ENCODE results near the gene ZFP1.

The ZFP1 gene

GRCh38 chr16:75148311-75149195 lies at the start of gene ZFP1:
ZFP1 (plus strand) TSS chr16:75148524; CDS start chr16:75152952, 4,428 bp downstream.
- peak; percentile 96 for DNase-seq (ENCODE audit: low spot score)

GRCh38 chr16:75099075-75099667 lies 49.2 kb upstream of the ZFP1 start:
- no peak for DNase-seq (ENCODE audit: low spot score)

GRCh38 chr16:75099738-75100602 lies 48.4 kb upstream of the ZFP1 start:
- no peak for DNase-seq (ENCODE audit: low spot score)

DNA sequence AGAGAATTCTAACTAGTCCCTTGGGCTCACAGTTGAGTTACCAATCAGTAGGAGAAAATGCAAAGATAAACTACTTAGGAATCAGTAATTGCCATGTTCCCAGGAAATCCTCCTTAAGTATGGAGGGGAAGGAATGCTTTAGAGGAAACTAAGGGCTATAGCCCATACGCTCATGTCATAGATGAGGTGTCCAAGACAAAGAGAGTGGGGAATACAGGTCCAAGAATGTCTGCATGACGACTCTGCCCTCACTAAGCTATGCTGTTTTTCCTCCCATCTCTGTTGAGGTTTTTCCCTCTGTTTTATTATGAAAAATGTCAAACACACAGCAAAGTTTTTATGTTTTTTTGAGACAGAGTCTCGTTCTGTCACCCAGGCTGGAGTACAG lies 47.7 kb upstream of the ZFP1 start:
- DNase-seq (ENCODE audit: low spot score) = no peak

DNA sequence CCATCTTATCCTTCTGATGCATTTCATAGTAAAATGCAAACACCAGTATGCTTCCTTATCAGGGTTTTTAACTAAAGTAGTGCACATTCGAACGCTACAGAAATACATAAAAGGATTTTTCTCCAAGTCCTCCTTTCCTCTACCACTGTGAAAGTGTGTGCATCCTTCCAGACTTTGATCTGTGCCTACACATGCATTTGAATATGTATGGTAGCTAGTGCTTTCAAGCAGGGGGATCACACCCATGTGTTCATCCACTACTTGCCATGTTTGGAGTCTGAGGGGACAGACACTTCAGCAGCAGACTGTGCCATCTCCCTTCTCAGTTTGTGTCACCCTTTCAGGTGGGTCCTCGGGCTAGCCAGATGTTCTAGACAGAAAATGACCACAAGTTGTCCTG lies 46.7 kb upstream of the ZFP1 start:
- DNase-seq (ENCODE audit: low spot score) = no peak

GRCh38 chr16:75102595-75102994 lies 45.7 kb upstream of the ZFP1 start:
- no peak for DNase-seq (ENCODE audit: low spot score)

DNA sequence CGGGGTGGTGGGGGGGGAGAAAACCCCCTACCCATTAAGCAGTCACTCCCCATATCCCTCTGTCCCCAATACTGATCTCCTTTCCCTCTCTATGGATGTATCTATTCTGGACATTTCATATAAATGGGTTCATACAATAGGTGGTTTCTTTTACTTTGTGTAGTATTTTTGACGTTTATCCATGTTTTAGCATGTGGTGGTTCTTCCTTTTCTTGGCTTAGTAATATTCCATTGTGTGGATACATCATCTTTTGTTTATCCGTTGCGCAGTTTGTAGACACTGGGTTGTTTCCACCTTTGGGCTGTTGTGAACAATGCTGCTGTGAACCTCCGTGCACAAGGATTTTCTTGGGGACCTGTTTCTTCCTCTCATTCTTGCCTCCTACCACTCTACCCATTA lies 44.3 kb upstream of the ZFP1 start:
- no peak for DNase-seq (ENCODE audit: low spot score)

- no peak for DNase-seq (ENCODE audit: low spot score)
Measured at GRCh38 chr16:75104836-75105235, 43.5 kb upstream of the ZFP1 start.

DNA sequence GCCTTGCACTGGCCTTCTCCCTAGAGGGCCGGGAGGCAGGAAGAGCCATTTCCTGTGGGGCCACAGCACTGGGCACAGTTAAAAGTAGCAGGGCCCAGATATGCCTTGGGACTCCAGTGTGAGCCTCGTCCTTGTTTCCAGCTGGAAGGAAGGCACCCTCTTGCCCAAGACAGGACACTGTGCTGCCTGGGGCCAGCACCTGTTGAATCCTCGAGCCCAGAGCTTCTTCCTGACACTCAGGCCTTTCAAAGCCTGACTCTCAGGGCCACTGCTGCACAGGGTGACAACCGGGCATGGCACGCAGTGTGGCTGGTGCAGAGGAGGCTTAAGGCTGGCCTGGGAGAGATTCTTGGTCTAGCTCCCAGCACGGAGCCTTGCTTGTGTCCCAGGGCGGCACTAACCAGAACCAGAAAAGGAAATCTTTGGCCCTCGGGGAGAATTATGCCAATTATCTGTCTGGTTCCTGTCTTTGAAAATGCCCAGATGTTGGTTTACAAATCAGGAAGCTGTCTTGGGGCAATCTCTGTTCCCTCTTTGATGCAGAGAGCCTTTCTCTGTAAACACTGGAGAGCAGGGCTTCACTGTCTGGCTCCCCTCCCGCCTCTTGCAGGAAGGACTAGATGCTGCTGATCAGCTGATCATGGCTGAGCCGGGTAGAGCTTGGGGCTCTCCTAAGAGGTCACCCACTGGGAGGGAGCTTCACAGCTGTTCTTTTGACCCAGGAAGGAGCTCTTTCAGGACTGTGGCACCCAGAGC lies 42.8 kb upstream of the ZFP1 start:
- no peak for DNase-seq (ENCODE audit: low spot score)

DNA sequence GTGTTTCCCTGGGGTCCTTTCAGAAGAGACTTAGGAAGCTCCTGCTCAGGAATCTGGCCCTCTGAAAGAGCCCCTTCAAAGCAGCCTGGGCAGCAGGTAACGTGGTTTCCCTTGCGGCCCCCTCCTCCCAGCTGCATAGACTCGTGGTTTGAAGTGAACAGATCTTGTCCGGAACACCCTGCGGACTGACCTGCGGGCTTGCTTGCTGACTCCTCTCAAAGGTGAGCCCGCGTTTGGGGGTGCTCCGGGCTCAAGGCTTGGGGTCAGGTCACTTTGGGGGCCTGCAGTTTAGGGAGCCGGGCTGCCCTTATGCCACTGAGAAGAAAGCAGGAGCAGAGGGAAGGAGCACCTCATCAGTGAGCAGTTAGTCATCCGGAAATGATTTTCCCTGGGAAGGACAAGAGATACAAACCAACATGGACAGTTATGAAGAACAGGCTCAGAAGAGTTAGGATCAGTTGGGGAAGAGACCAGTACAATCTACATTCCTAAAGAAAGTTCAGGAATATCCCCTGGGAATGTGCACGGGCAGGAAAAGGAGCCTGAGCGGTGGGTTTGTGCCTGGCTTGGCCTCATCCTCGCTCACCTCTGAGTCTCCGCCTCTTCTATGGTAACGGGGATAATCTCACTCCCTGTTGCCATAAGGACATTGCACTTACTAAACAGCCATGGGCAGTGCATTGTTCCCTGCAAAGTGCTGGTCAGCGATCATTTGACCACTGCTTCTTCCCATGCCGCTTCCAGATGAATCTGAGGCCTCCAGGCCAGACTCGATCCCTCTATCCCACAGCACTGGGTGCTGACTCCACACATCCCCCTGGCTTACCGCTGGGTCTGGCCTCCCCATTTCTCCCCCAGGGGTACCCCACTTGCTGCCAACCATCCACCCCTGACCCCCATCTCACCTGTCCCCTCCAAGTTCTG lies 41.7 kb upstream of the ZFP1 start:
- no peak for DNase-seq (ENCODE audit: low spot score)

DNA sequence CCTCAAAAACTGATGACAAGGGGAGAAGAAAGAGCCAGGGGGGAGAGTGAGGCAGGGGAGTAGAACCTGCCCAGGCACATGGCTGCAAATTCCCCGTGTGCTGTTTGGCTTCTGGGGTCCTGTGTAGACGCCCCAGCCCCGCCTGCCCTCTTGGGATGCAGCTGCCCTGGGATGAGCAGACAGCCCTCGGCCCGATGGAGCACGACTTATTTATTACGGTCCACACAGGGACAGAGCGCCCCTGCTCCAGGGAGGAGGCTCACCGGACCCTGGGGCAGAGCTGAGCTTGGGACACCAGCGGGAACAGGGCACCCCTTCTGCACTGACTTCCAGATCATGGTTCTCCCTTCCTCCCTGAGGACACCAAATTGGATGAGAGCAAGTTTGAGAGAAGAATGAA lies 40.8 kb upstream of the ZFP1 start:
- no peak for DNase-seq (ENCODE audit: low spot score)

GRCh38 chr16:75108792-75109731 lies 39.3 kb upstream of the ZFP1 start:
- DNase-seq (ENCODE audit: low spot score) = peak; percentile 91

- DNase-seq (ENCODE audit: low spot score) = peak; percentile 49
Measured at GRCh38 chr16:75109732-75110243, 38.5 kb upstream of the ZFP1 start.

- peak; percentile 93 for DNase-seq (ENCODE audit: low spot score)
Measured at GRCh38 chr16:75110637-75111513, 37.4 kb upstream of the ZFP1 start.

- DNase-seq (ENCODE audit: low spot score) = no peak
Measured at GRCh38 chr16:75111514-75111940, 36.8 kb upstream of the ZFP1 start.

- DNase-seq (ENCODE audit: low spot score) = no peak
Measured at GRCh38 chr16:75111961-75112733, 36.2 kb upstream of the ZFP1 start.

- DNase-seq (ENCODE audit: low spot score) = no peak
Measured at GRCh38 chr16:75112734-75113491, 35.4 kb upstream of the ZFP1 start.

Data from cerebellar cortex (tissue), 1 donor.